ENCODE data around the gene ELAC1. TPM values are rescaled to one million over a fixed set of nuclear protein-coding genes. Genes with fewer than 3 reads are reported as not detected.

Gene ELAC1
- total RNA-seq, 1 experiment from 2014 or later, result 4.0 TPM

- TF ChIP-seq, protein P1, sequence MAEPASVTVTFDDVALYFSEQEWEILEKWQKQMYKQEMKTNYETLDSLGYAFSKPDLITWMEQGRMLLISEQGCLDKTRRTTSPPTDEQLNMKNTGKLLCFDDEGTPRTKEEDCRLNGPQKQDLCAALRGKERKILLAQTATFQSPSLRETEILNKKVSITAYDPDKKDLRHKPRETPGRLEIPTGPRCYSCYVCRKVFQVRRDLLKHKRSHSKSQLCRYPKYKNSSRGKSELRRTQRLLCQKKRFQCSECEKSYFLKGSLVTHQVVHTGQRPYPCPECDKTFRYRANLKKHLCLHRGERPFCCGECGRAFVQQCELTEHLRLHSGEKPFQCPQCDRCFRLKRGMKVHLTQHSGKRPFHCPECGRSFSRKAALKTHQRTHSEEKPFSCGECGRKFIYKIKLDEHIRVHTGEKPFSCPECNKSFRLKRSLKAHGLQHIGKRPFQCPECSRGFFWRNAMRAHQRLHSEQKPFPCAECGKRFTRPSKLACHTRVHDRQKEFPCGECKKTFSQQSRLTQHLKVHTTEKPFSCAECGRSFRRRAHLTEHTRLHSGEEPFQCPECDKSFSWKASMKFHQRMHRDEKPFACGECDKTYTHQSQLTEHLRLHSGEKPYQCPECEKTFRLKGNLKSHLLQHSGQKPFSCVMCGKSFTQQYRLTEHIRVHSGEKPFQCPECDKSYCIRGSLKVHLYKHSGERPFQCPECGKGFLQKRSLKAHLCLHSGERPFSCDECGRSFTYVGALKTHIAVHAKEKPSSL (CRISPR knock-in tag; conservative IDR thresholded peaks at IDR 0.05), result no peak
- TF ChIP-seq STAT6 (CRISPR knock-in tag; conservative IDR thresholded peaks at IDR 0.05; ENCODE audit: low read depth) (no peak), FOXJ3 (CRISPR knock-in tag; IDR thresholded peaks at IDR 0.05; ENCODE audit: borderline replicate concordance) (no peak), RORB (CRISPR knock-in tag; IDR thresholded peaks at IDR 0.05) (no peak)
- TF ChIP-seq, protein P2, sequence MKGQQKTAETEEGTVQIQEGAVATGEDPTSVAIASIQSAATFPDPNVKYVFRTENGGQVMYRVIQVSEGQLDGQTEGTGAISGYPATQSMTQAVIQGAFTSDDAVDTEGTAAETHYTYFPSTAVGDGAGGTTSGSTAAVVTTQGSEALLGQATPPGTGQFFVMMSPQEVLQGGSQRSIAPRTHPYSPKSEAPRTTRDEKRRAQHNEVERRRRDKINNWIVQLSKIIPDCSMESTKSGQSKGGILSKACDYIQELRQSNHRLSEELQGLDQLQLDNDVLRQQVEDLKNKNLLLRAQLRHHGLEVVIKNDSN (CRISPR knock-in tag; IDR thresholded peaks at IDR 0.05), result no peak
Observed at GRCh38 chr18:50982086-50982801, 14.4 kb downstream of the ELAC1 start (continued).

GRCh38 chr18:50982802-50983179, 15.0 kb downstream of the ELAC1 start:
- H3K4me3 Mint-ChIP-seq, result no peak overlapping the region
- DNase-seq (ENCODE audit: low spot score), result no peak
- TF ChIP-seq RORB (CRISPR knock-in tag; IDR thresholded peaks at IDR 0.05), result no peak
- TF ChIP-seq MYBL2 (CRISPR knock-in tag; IDR thresholded peaks at IDR 0.05), result no peak
- no peak for TF ChIP-seq SP1 (CRISPR knock-in tag; conservative IDR thresholded peaks at IDR 0.05)
- TF ChIP-seq ZBTB21 (CRISPR knock-in tag; IDR thresholded peaks at IDR 0.05; ENCODE audit: borderline replicate concordance), result no peak
- H3K27me3 Mint-ChIP-seq (ENCODE audit: low read depth), result 0 out of 2 replicates have a peak, but pooled peaks cover under 1% of the 10 kb centered on the region
- CTCF ChIA-PET, result interaction anchor here (0.7 kb wide), 1 partner anchor 12 kb away, joined by 3 read pairs; no protein-coding TSS in a partner anchor
- 0 out of 2 replicates have a peak overlapping the region, but pooled peaks have one; percentile 11 for H3K27ac Mint-ChIP-seq
- peaks cover 12% of the 10 kb centered on the region for H3K9me3 Mint-ChIP-seq
- ATAC-seq, result no peak
- H3K36me3 Mint-ChIP-seq, result peaks cover 17% of the 10 kb centered on the region
- H3K4me1 Mint-ChIP-seq, result peaks cover 4% of the 10 kb centered on the region
- POLR2A ChIA-PET, result no interaction called here

DNA sequence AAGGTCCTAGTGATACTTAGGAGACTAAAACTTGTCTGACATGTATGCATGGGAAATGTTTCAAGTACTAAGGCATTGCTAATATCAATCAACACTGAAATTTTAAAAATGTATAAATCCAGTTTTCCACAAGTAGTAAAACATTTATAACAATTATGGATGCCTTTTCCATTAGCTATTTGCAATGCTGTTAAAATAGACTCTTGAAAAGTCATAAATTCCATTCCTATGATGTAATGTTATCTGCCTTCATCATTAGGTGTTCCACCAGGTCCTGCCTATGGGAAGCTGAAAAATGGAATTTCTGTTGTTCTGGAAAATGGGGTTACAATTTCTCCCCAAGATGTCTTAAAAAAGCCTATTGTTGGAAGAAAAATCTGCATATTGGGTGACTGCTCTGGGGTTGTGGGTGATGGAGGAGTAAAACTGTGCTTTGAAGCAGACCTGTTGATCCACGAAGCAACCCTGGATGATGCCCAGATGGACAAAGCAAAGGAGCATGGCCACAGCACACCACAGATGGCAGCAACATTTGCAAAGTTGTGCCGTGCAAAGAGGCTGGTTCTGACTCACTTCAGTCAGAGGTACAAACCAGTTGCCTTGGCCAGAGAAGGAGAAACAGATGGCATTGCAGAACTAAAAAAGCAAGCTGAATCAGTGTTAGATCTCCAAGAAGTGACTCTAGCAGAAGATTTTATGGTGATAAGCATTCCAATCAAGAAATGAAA, 18.7 kb downstream of the ELAC1 start:
- TF ChIP-seq KAT7 (CRISPR knock-in tag; IDR thresholded peaks at IDR 0.05; ENCODE audit: borderline replicate concordance) (no peak), CREM (CRISPR knock-in tag; IDR thresholded peaks at IDR 0.05) (no peak)
- POLR2A ChIA-PET, result no interaction called here
- Mint-ChIP-seq H3K4me3 (no peak overlapping the region), H3K9me3 (no peaks in the 10 kb centered on the region), H3K27me3 (ENCODE audit: low read depth) (no peaks in the 10 kb centered on the region), H3K27ac (no peak overlapping the region), H3K36me3 (no peaks in the 10 kb centered on the region), H3K4me1 (peaks cover 6% of the 10 kb centered on the region)
- CTCF ChIA-PET, result interaction anchor here (0.7 kb wide), 1 partner anchor 65 kb away, joined by 3 read pairs; no protein-coding TSS in a partner anchor
- DNase-seq (ENCODE audit: low spot score) (no peak), ATAC-seq (no peak)

DNA sequence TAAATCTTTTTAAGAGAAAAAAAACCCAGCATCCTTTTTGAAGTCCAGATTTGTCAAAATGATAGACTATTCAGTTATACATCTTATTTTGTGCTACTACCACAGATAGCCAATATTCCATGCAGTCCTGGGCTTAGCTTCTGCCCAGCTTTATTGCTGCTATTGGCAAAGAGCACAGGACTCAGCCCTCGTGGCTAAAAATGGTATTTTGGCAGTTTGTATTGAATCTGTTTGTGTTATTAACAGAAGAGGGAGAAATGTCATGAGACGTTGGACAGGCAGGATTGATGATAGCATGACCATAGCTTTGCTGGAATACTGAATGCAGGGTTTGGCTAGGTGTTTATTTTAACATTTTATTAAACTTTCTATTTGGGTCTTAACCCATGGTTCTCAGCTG, 19.4 kb downstream of the ELAC1 start:
- Mint-ChIP-seq H3K4me3 (no peak overlapping the region), H3K27ac (no peak overlapping the region), H3K36me3 (no peaks in the 10 kb centered on the region), H3K9me3 (no peaks in the 10 kb centered on the region), H3K4me1 (peaks cover 12% of the 10 kb centered on the region), H3K27me3 (ENCODE audit: low read depth) (no peaks in the 10 kb centered on the region)
- POLR2A ChIA-PET, result no interaction called here
- no peak for DNase-seq (ENCODE audit: low spot score)
- CTCF ChIA-PET, result interaction anchor here (0.7 kb wide), 1 partner anchor 64 kb away, joined by 3 read pairs; no protein-coding TSS in a partner anchor
- no peak for ATAC-seq
- TF ChIP-seq SMAD3 (CRISPR knock-in tag; IDR thresholded peaks at IDR 0.05; ENCODE audit: borderline replicate concordance) (no peak), TEAD1 (CRISPR knock-in tag; IDR thresholded peaks at IDR 0.05) (no peak), NR3C1 (CRISPR knock-in tag; conservative IDR thresholded peaks at IDR 0.05; ENCODE audit: low read depth) (no peak), ZMAT4 (CRISPR knock-in tag; IDR thresholded peaks at IDR 0.05) (no peak), ZNF121 (CRISPR knock-in tag; IDR thresholded peaks at IDR 0.05) (no peak), SP1 (CRISPR knock-in tag; conservative IDR thresholded peaks at IDR 0.05) (no peak), E2F1 (CRISPR knock-in tag; IDR thresholded peaks at IDR 0.05) (no peak), FOXK1 (CRISPR knock-in tag; IDR thresholded peaks at IDR 0.05) (no peak), ZNF138 (CRISPR knock-in tag; conservative IDR thresholded peaks at IDR 0.05) (no peak), OVOL2 (CRISPR knock-in tag; IDR thresholded peaks at IDR 0.05; ENCODE audit: borderline replicate concordance) (no peak), ZNF263 (CRISPR knock-in tag; IDR thresholded peaks at IDR 0.05; ENCODE audit: low read depth) (no peak), TCF7 (CRISPR knock-in tag; IDR thresholded peaks at IDR 0.05; ENCODE audit: low read depth) (no peak), ZNF317 (CRISPR knock-in tag; IDR thresholded peaks at IDR 0.05; ENCODE audit: borderline replicate concordance, low read depth) (no peak)
